ENCODE data around the gene FGFR2.

Gene FGFR2

DNA sequence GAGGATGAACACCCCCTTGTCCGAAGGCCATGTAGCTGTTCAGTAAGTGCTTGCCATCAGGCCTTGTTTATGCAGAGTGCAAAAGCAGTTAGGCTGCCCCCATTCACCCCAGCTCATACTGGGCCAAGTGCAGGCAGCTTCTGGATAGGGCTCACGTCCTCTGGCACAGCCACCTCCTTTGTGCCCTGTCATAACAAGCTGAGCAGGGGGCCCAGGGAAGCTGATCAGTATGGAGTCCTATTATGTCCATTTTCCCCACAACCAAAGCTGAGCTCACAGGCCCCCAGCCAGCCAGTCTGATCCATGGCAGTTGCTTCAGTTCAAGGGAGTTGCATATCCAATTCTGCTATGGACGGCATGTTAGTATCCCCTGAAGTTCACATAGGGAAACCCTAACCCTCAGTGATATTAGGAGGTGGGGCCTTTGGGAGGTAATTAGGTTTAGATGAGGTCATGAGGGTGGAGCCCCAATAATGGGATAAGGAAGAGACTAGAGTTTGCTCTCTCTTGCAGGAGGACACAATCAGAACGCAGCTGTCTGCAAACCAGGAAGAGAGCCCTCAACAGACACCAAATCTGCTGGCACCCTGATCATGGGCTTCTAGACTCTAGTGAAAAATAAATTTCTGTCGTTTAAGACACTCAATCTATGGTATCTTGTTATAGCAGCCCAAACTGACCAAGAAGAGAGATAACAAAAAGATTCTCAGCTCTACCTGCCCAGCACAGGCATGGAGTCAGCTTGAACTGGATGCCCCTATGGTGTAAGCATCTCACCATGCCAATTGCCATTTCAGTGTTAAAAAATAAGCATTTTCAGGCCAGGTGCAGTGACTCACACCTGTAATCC, 155.9 kb downstream of the FGFR2 start:
- no peak for DNase-seq

DNA sequence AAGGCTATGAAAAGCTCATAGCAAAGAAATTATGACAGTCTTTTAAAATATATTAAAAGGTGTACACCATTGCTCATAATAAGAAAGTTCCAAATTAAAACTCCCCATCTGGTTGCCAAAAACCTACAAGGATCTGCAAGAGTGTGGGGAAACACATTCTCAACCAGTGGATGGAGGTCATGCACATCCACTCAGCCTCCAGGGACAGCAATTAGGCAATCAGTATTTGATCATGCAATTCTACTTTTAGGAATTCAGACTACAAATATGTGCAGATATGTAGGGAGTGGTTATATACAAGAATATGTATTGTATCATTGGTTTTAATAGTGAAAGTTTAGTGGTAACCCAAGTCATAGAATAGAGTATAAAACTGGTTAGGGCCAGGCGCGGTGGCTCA, 157.8 kb downstream of the FGFR2 start:
- DNase-seq: no peak

DNA sequence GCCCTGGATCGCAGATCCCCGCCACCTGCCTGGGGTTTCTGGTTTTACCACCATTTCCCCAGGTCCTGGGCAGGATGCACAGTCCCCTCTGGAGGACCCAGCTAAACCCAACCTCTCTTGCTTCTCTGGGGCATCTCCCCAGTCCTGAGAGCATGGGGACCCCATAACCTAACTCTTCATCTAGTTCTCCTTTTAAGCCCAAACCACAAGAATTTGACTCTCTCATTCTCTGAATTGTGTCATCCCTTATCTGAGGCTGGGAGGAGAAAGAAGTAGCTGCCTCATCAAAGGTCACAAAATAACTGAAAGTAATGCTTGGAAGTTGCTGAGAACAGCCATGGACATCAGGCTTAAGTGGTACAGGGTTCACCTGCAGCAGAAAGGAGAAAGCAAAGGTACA, 159.9 kb downstream of the FGFR2 start:
- DNase-seq: no peak

DNA sequence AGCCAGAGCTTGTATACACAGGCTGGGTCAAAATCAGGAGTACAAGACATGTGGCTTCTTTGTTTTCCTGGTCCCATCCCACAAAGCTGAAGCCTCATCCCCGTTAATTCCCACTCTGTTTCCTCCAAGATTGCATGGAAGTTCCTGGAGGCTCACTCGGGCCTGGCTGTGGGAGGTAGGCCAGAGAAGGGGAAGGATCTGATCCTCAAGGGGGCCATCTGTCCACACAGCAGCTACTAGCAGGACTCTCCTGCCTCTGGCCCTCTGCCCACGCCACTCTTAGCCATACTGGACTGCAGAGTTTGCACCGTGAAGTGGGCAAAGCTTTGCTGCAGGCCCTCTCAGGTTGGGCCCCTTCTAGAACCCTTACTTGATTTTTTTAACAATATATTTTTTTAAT, 160.6 kb downstream of the FGFR2 start:
- no peak for DNase-seq

DNA sequence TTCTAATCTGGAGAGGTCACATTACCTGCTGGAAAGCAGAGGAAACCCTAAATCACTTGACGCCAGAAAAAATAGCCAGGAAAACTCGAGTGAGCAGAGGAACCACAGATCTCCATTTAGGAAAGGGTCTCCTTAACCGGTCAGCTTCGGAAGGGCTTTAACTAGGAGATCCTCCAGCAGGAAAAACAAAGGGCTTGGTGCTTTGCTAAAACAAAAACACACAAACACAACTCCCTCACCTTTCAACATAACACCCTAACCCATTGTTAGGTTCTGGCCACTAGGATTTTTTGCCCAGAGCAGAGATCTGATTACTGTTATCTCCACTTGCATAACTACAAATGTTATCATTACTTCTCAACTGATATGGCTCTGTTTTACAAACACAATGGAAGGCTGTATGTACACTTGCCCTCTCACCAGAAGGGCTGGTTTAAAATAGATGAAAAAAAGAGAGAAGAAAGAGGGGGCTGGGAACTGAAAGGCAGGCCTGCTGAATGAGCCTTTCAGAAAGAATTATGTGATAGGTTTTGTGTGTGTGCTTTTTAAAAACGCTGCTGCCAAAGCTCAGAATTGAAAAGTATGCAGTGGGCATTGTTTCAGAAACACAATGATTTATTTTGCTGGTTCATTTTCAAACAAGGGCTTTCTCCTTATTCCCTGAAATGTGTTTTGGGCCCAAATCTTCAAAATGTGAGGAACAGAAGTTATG, 161.5 kb downstream of the FGFR2 start:
- no peak for DNase-seq

DNA sequence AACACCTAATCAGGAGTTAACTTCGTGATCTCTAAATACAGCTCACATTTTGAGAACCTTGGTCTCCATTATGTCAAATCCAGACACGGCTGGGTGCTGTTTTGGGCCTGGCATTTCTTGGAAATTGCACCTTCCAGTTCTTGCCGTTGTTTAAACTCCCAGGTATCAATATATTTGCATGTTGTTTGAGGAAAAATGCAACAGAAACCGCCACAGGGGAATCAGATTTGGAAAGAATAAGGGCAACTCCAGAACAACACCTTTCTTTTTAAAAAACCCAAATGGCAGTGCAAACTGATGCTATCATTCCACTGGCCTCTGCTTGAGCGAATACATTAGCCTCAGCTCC, 162.0 kb downstream of the FGFR2 start:
- no peak for DNase-seq

DNA sequence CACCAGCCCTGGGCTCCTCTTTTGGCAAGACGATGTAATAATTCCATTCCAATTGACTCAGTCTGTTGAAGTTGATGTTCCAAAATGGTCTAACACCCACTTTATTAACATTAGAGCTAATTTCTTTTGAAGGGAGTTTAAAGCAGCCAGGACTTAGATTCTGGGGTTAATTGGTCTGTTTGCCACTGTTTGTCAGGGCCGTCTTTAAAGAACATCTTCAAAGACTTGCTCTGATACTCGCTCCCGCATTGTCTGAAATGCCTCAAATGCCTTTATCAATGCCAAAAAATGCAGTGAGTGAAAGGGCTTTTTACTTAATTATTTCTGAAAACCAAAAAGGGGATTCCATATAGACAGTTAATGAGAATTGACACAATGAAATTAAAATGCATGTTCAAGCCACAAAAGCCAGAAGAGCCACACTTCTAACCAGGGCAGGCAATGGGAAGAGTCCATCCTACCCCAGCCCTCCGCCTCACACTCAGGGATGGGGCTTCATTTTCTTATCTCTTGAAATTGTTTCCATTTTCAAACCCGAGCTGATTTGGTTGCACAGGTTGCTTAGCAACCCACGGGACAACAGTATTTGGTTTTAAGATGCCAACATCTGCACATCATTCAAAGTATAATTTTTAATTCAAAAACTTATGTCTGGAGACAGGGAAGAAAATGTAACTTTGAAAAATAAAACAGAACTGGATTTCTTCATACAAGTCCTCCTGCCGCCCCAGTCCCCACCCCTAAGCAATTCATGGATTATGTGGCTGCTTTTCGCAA, 163.0 kb downstream of the FGFR2 start:
- DNase-seq: no peak

DNA sequence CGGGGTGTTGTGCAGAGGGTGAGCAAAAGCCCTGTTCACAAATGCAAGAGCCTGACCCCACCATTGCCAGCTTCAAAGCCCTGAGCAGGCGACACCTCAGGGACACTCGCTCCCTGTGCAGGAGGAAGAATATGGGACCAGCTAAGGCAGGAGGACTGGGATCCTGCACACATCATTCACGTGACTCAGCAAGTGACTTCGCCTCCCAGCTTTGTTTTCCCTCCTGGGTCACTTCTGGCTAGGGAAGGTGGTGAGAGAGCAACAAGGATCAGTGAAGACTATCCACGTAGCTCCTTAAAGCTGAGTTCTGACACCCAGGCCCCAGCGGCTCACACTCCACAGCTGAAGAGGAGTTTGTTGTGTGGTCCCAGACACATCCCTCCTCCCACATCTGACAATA, 164.3 kb downstream of the FGFR2 start:
- no peak for DNase-seq

DNA sequence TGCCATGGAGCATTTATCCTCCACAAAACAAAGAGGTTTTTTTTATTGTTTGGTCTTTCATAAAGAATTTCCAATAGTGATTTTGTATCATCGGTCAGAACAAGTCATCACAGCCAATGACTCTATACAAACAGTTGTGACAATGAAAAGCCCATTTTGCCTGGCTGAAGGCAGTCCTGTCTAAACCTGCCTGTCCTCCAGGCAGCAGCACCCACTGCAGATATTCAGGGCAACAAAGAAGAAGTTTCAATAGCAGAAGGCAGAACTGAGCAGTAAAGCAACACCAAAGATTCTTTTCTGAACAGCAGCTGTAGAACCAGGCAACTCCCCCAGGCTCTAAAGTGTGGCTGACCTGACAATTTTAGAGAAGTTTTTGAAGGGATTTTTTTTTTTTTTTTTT, 169.4 kb downstream of the FGFR2 start:
- DNase-seq: no peak
